Bronchial epithelial cell (primary cell): Measurements from ENCODE around the gene XNDC1N. TPM values are rescaled to one million over a fixed set of nuclear protein-coding genes. Genes with fewer than 3 reads are reported as not detected.

ENCODE experiments used
- total RNA-seq: library from RNA; depleted of rRNA; stranded (reverse); fragments of >200 nt; gene quantifications from 2 replicates; pipeline ENCODE4 v1.2.1, GENCODE V29; 2014

The XNDC1N gene
- total RNA-seq, 1 donor from 2014 or later = 6.1 TPM

Other genes with a start within 250 kb of the XNDC1N start
- not detected in 2 replicates for gene DEFB108B, start 95.4 kb downstream of the XNDC1N start, total RNA-seq
- not detected in 2 replicates for gene DEFB131B, start 50.1 kb downstream of the XNDC1N start, total RNA-seq
- 28.5 and 32.6 TPM in 2 replicates for gene RNF121, start 452 bp upstream of the XNDC1N start, total RNA-seq
- gene IL18BP, start 70.3 kb upstream of the XNDC1N start, total RNA-seq = 1.4 and 2.1 TPM in 2 replicates
- gene NUMA1, start 151.9 kb upstream of the XNDC1N start, total RNA-seq = 52.7 and 79.1 TPM in 2 replicates
- gene LRRC51, start 152.3 kb upstream of the XNDC1N start, total RNA-seq = 2.6 and 3.2 TPM in 2 replicates
- gene LAMTOR1, start 174.7 kb upstream of the XNDC1N start, total RNA-seq = 79.2 and 128 TPM in 2 replicates
- gene TOMT, start 177.3 kb upstream of the XNDC1N start, total RNA-seq = not detected in 2 replicates
- gene ANAPC15, start 184.1 kb upstream of the XNDC1N start, total RNA-seq = 19.0 and 32.5 TPM in 2 replicates
- 11.3 and 26.4 TPM in 2 replicates for gene FOLR3, start 207.1 kb upstream of the XNDC1N start, total RNA-seq